Muscle layer of duodenum (tissue), 2 donors: ENCODE measurements around the gene RSL1D1.
A peak's percentile ranks its signal among the peaks of the same experiment; 100 is the strongest.

ENCODE experiments used
- H3K27ac ChIP-seq: one replicate; pipeline ENCODE4 v1.7.0; 2013; ENCODE audit warnings: mild to moderate bottlenecking, low read length
- H3K27me3 ChIP-seq: one replicate; pipeline ENCODE4 v1.7.0; 2013; ENCODE audit warnings: low read depth, mild to moderate bottlenecking, control low read depth, low read length
- H3K36me3 ChIP-seq, 2 donors: one replicate each; pipeline ENCODE4 v1.7.0; 2013; ENCODE audit warnings: low read length in 2 of 2, control low read depth in 1 of 2, mild to moderate bottlenecking in 1 of 2; ENCODE audit not compliant: insufficient read depth in 2 of 2, control insufficient read depth in 1 of 2
- H3K4me1 ChIP-seq, 2 donors: one replicate each; pipeline ENCODE4 v1.7.0; 2013; ENCODE audit warnings: low read length in 2 of 2, mild to moderate bottlenecking in 2 of 2, control low read depth in 1 of 2, moderate library complexity in 1 of 2; ENCODE audit not compliant: insufficient read depth in 2 of 2, control insufficient read depth in 1 of 2
- H3K4me3 ChIP-seq, 2 donors: one replicate each; pipeline ENCODE4 v1.7.0; 2013; ENCODE audit warnings: low read length in 2 of 2, low read depth in 1 of 2, mild to moderate bottlenecking in 1 of 2
- H3K9me3 ChIP-seq, 2 donors: one replicate each; pipeline ENCODE4 v1.7.0; 2013; ENCODE audit warnings: low read length in 2 of 2, control low read depth in 1 of 2, mild to moderate bottlenecking in 1 of 2; ENCODE audit not compliant: control insufficient read depth in 1 of 2
- donor health status: healthy.

RSL1D1 gene

DNA sequence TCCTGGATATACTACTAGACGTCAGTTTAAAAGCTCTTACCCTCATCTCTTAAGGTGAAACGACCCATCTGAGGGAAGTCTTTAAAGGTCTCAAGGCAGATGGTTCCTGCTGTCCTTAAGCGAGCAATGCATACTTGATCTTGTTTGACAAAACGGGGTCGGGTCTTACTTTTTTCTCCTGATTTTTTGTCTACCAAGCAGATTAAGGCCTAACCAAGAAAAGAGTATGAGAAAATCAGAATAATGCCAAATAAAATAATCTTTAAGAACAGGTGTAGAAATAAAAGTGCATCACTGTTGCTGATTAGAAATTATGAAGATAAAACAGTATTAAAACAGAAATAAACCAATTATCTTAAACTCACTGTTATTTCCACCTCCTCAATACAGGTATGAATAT, 24.4 kb upstream of the RSL1D1 start:
- H3K9me3 ChIP-seq = no peaks in the 10 kb centered on the region
- H3K27ac ChIP-seq = no peak overlapping the region
- peaks cover 34 to 48% of the 10 kb centered on the region in 2 donors for H3K36me3 ChIP-seq
- H3K27me3 ChIP-seq = no peaks in the 10 kb centered on the region
- H3K4me3 ChIP-seq = no peak overlapping the region
- H3K4me1 ChIP-seq = peaks cover 0 to 8% of the 10 kb centered on the region in 2 donors

- H3K27me3 ChIP-seq = no peaks in the 10 kb centered on the region
- no peak overlapping the region for H3K27ac ChIP-seq
- H3K4me1 ChIP-seq = peaks cover 7 to 15% of the 10 kb centered on the region in 2 donors
- H3K36me3 ChIP-seq = peaks cover 24 to 37% of the 10 kb centered on the region in 2 donors
- H3K4me3 ChIP-seq = no peak overlapping the region
- no peaks in the 10 kb centered on the region for H3K9me3 ChIP-seq
Measured at GRCh38 chr16:11871193-11871592, 19.9 kb upstream of the RSL1D1 start.

GRCh38 chr16:11870399-11870798, 19.1 kb upstream of the RSL1D1 start:
- Histone ChIP-seq H3K9me3 (no peaks in the 10 kb centered on the region), H3K27me3 (no peaks in the 10 kb centered on the region), H3K4me3 (no peak overlapping the region), H3K27ac (no peak overlapping the region), H3K4me1 (peaks cover 7 to 15% of the 10 kb centered on the region in 2 donors), H3K36me3 (peaks cover 16 to 29% of the 10 kb centered on the region in 2 donors)

DNA sequence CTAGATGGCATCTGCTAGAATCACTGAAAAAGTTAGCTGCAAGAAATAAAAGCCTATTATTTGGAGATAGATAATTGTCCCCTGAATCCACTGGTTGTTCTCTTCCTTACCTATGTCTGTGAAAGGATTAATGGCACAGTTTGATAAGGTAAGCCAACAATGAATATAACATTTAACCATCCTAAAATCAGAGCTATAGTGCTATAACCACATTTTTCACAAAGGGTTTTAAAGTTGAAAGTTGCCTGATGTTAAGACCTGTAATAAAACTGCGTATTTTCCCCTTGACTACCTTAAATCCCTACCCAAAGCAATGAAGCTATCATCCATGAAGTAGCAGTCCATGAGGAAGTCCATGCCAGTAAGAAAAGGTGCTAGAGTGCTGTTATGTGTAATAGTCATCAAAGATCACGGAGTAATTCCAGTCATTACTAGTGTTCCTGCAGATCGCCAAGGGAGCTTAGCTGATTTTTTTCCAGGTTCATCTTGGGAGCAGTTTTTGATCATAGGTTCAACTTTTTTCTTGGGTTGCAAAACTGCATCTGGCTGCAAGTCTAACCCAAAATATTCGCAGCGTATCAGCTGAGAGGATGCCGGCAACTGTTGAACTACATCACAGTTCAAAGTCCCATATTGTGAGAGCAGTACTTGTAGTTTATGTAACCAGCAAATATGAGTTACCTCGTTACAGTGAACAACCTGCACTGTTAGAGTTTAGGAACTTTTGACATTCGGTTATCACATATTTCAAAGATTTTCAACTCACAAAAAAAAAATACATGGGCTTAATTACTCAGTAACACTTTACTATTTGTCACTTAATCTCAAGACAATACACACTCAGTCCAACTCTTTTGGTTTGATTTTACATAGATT, 18.2 kb upstream of the RSL1D1 start:
- Histone ChIP-seq H3K4me3 (no peak overlapping the region), H3K27ac (no peak overlapping the region)

DNA sequence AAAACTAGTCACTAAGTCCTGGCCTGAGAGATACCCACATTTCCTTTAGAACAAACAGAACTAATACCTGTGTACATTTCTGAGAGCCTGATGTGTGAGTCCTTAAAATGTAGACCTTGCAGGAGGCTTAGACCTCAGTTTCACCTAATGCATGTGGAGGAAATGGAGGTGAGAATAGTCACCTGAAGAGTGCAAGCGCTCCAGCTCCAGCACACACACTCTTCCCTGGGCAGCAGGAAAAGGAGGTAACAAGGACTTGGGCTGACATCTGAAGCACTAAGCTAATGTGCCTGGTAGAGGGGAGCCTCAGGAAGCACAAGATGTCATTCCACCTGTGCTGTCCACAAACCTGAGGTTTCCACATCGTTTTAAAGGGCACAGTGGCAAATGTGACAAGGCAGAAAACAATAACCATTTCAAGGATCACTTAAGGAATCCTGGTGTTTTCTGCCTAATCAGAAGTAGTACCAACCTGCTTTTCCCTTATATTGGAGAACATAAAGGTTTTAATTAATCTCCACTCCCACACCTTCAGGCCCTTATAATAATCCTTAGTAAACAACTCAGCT, 17.2 kb upstream of the RSL1D1 start:
- Histone ChIP-seq H3K4me3 (no peak overlapping the region), H3K9me3 (no peaks in the 10 kb centered on the region), H3K27me3 (no peaks in the 10 kb centered on the region), H3K36me3 (peaks cover 15 to 24% of the 10 kb centered on the region in 2 donors), H3K4me1 (peaks cover 7 to 17% of the 10 kb centered on the region in 2 donors), H3K27ac (no peak overlapping the region)

More for the DNA sequence above, 18.2 kb upstream of the RSL1D1 start:
- no peaks in the 10 kb centered on the region for H3K27me3 ChIP-seq
- peaks cover 7 to 15% of the 10 kb centered on the region in 2 donors for H3K4me1 ChIP-seq
- H3K36me3 ChIP-seq = peaks cover 15 to 24% of the 10 kb centered on the region in 2 donors
- no peaks in the 10 kb centered on the region for H3K9me3 ChIP-seq

- Histone ChIP-seq H3K4me3 (no peak overlapping the region), H3K4me1 (peaks cover 0 to 6% of the 10 kb centered on the region in 2 donors), H3K36me3 (no peaks in the 10 kb centered on the region), H3K27me3 (no peaks in the 10 kb centered on the region), H3K9me3 (no peaks in the 10 kb centered on the region), H3K27ac (no peak overlapping the region)
Measured at GRCh38 chr16:11862489-11862888, 11.1 kb upstream of the RSL1D1 start.

- Histone ChIP-seq H3K4me3 (no peak overlapping the region), H3K9me3 (no peaks in the 10 kb centered on the region), H3K4me1 (peaks cover 3 to 19% of the 10 kb centered on the region in 2 donors), H3K27ac (no peak overlapping the region), H3K27me3 (no peaks in the 10 kb centered on the region), H3K36me3 (no peaks in the 10 kb centered on the region)
Measured at GRCh38 chr16:11857161-11857560, 5.8 kb upstream of the RSL1D1 start.

- H3K4me1 ChIP-seq = peaks cover 3 to 33% of the 10 kb centered on the region in 2 donors
Measured at GRCh38 chr16:11852092-11852809, 909 bp upstream of the RSL1D1 start.

DNA sequence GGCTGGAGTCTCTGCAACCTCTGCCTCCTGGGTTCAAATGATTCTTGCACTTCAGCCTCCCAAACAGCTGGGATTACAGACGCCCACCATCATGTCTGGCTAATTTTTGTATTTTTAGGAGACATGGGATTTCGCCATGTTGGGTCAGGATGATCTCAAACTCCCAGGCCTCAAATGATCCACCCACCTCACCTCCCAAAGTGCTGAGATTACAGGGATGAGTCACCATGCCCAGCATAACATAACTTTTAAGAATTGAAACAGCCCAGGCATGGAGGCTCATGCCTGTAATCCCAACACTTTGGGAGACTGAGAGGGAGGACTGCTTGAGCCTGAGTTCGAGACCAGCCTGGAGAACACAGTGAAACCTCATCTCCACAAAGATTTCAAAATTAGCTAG, 2.5 kb downstream of the RSL1D1 start:
- Histone ChIP-seq H3K4me3 (no peak overlapping the region), H3K4me1 (peaks cover 3 to 24% of the 10 kb centered on the region in 2 donors), H3K27ac (no peak overlapping the region), H3K9me3 (no peaks in the 10 kb centered on the region), H3K36me3 (peaks cover 42 to 52% of the 10 kb centered on the region in 2 donors), H3K27me3 (no peaks in the 10 kb centered on the region)

More at GRCh38 chr16:11852092-11852809, 909 bp upstream of the RSL1D1 start:
- peak overlapping the region; percentile 90 for H3K27ac ChIP-seq
- peaks cover 14 to 17% of the 10 kb centered on the region in 2 donors for H3K36me3 ChIP-seq
- no peaks in the 10 kb centered on the region for H3K9me3 ChIP-seq
- H3K27me3 ChIP-seq = no peaks in the 10 kb centered on the region
- peak overlapping the region; percentile 88 to 93 for H3K4me3 ChIP-seq

DNA sequence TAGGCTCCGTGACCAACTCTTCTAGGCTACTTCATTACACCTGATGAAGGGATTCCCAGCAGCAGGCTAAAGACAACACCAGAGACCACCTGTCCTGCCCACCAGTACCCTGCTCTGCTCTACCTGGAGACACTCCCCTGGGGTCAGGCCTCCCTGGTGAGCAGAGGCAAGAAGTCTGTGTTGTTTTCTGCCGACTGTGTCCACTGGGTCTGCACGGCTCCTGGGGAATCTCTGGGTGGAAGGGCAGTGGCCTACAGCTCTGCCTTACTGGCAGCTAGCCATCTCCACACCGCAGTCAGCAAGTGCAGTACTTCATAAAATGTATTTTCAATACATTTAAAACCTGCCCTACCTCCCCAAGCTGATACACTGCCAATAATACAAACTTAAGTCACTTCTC, 6.8 kb downstream of the RSL1D1 start:
- Histone ChIP-seq H3K4me3 (no peak overlapping the region), H3K36me3 (peaks cover 66 to 83% of the 10 kb centered on the region in 2 donors), H3K27me3 (no peaks in the 10 kb centered on the region), H3K27ac (no peak overlapping the region), H3K9me3 (no peaks in the 10 kb centered on the region), H3K4me1 (peaks cover 0 to 3% of the 10 kb centered on the region in 2 donors)

DNA sequence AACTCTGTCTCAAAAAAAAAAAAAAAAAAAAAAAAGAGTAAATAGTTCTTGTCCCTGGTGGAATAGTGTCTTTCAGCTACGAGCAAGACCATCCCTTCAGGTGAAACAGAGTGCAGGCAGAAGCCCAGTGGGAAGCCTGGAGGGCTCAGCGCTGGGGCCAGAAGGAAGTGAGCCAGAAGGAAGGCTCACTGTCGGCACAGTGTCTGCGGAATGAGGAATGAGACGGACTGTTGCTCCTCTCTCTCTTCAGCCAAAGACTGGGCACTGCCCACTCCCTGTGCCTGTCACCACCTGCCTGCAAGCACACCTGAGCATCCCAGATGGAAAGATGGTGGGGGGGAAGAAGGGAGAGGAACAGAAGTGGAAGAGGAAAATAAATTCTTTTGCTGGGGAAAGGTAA, 7.5 kb downstream of the RSL1D1 start:
- Histone ChIP-seq H3K27ac (no peak overlapping the region), H3K27me3 (no peaks in the 10 kb centered on the region), H3K9me3 (no peaks in the 10 kb centered on the region), H3K4me3 (no peak overlapping the region), H3K36me3 (peaks cover 64 to 87% of the 10 kb centered on the region in 2 donors), H3K4me1 (peaks cover 0 to 3% of the 10 kb centered on the region in 2 donors)
